ENCODE data around the gene EML2. TPM values are rescaled to one million over a fixed set of nuclear protein-coding genes. Genes with fewer than 3 reads are reported as not detected.

Gene EML2
- total and polyA plus RNA-seq, 10 of the 15 experiments (the other 5 are each of a cell fraction or from before 2014, with no cell fraction given), result 1.6 to 64.0 (median 27.5) TPM

DNA sequence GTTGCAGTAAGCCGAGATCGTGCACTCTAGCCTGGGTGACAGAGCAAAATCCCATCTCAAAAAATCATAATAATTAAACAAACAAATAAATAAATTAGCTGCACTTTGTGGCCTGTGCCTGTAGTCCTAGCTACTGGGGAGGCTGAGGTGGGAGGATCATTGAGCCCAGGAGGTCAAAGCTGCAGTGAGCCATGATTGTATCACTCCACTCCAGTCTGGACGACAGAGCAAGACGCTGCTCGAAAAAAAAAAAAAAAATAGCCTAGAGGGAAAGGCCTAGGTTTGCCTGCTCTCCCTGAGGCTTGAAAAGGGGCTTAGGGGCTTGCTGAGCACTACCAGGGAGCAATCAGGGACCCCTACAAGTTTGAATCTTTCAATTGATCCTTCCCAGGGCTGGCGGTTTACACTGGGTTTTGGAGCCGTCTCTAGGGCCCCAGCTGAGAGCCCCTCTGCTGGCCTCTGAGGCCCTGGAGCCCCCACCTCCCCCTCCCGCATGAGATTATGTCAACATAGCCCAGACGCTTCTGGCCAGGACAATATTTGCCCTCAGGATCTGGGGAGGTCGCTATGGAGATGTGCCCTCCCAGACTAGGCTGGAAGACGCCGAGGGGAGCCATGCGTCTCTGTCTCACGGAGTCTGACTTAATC is 18.4 kb upstream of the EML2 start:
- RAD21 ChIA-PET (ENCODE audit: unreplicated experiment), result no interaction called here
- BruUV-seq (replicated peaks), result no TSS peak
- TF ChIP-seq RAD51 (IDR thresholded peaks at IDR 0.05), result no peak
- no peak for TF ChIP-seq RFX5 (IDR thresholded peaks at IDR 0.05; ENCODE audit: low read depth, low read length)
- TF ChIP-seq, protein P1, sequence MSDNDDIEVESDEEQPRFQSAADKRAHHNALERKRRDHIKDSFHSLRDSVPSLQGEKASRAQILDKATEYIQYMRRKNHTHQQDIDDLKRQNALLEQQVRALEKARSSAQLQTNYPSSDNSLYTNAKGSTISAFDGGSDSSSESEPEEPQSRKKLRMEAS (IDR thresholded peaks at IDR 0.05; ENCODE audit: low read depth, low read length), result no peak
- no peak for TF ChIP-seq SMAD5 (IDR thresholded peaks at IDR 0.05; ENCODE audit: low read depth)
- no peak for TF ChIP-seq HCFC1 (IDR thresholded peaks at IDR 0.05; ENCODE audit: low read length)
- no peak for TF ChIP-seq EGR1 (IDR thresholded peaks at IDR 0.05; ENCODE audit: borderline replicate concordance in 1 of 2, low read depth in 2 of 2, low read length in 2 of 2)
- TF ChIP-seq, protein P2, sequence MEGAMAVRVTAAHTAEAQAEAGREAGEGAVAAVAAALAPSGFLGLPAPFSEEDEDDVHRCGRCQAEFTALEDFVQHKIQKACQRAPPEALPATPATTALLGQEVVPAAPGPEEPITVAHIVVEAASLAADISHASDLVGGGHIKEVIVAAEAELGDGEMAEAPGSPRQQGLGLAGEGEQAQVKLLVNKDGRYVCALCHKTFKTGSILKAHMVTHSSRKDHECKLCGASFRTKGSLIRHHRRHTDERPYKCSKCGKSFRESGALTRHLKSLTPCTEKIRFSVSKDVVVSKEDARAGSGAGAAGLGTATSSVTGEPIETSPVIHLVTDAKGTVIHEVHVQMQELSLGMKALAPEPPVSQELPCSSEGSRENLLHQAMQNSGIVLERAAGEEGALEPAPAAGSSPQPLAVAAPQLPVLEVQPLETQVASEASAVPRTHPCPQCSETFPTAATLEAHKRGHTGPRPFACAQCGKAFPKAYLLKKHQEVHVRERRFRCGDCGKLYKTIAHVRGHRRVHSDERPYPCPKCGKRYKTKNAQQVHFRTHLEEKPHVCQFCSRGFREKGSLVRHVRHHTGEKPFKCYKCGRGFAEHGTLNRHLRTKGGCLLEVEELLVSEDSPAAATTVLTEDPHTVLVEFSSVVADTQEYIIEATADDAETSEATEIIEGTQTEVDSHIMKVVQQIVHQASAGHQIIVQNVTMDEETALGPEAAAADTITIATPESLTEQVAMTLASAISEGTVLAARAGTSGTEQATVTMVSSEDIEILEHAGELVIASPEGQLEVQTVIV (IDR thresholded peaks at IDR 0.05; ENCODE audit: borderline replicate concordance, partially characterized antibody), result no peak
- no peak for TF ChIP-seq CREM (IDR thresholded peaks at IDR 0.05; ENCODE audit: low read depth)
- TF ChIP-seq, protein P3, sequence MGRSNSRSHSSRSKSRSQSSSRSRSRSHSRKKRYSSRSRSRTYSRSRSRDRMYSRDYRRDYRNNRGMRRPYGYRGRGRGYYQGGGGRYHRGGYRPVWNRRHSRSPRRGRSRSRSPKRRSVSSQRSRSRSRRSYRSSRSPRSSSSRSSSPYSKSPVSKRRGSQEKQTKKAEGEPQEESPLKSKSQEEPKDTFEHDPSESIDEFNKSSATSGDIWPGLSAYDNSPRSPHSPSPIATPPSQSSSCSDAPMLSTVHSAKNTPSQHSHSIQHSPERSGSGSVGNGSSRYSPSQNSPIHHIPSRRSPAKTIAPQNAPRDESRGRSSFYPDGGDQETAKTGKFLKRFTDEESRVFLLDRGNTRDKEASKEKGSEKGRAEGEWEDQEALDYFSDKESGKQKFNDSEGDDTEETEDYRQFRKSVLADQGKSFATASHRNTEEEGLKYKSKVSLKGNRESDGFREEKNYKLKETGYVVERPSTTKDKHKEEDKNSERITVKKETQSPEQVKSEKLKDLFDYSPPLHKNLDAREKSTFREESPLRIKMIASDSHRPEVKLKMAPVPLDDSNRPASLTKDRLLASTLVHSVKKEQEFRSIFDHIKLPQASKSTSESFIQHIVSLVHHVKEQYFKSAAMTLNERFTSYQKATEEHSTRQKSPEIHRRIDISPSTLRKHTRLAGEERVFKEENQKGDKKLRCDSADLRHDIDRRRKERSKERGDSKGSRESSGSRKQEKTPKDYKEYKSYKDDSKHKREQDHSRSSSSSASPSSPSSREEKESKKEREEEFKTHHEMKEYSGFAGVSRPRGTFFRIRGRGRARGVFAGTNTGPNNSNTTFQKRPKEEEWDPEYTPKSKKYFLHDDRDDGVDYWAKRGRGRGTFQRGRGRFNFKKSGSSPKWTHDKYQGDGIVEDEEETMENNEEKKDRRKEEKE (IDR thresholded peaks at IDR 0.05), result no peak
- POLR2A ChIA-PET, result interaction anchor here (0.6 kb wide), 1 partner anchor 217 kb away, joined by 6 read pairs; no protein-coding TSS in a partner anchor
- SMC1A ChIA-PET (ENCODE audit: uncharacterized antibody, unreplicated experiment), result no interaction called here
- Histone ChIP-seq H3K4me3 (no peak overlapping the region), H3K27ac (ENCODE audit: control insufficient read depth, insufficient read depth) (no peak overlapping the region), H4K20me1 (ENCODE audit: control insufficient read depth, insufficient read depth) (no peaks in the 10 kb centered on the region), H3K79me2 (ENCODE audit: control insufficient read depth, insufficient read depth, low read length) (no peaks in the 10 kb centered on the region), H3K36me3 (ENCODE audit: control insufficient read depth in 2 of 2, insufficient read depth in 2 of 2, low read length in 1 of 2) (no peaks in the 10 kb centered on the region), H3K9me3 (replicated peaks; ENCODE audit: control insufficient read depth, insufficient read depth, low read length) (no peaks in the 10 kb centered on the region), H3K9ac (ENCODE audit: control insufficient read depth, insufficient read depth, low read length) (no peak overlapping the region), H3K27me3 (replicated peaks in 1 of 2; ENCODE audit: control insufficient read depth in 2 of 2, insufficient read depth in 2 of 2, low read length in 1 of 2) (no peaks in the 10 kb centered on the region), H2AFZ (ENCODE audit: control insufficient read depth, low read depth, low read length) (no peak overlapping the region), H3K4me2 (ENCODE audit: control insufficient read depth, insufficient read depth) (no peak overlapping the region), H3K4me1 (ENCODE audit: control insufficient read depth, insufficient read depth, low read length) (no peaks in the 10 kb centered on the region)
- FAIRE-seq (no peak), ATAC-seq (no peak), DNase-seq (ENCODE audit: low read depth, low spot score) (no peak)
- 62% methylated on average over 11 of the region's 14 CpGs for WGBS (ENCODE audit: insufficient coverage, insufficient replicate concordance, low lambda C conversion rate, missing lambda C conversion rate)
- intact Hi-C loops (cut with micrococcal nuclease; ENCODE audit: unreplicated experiment) (no loop called here), in situ Hi-C loops (cut with MboI) (no loop called here)
- CTCF ChIA-PET, result no interaction called here

Data from GM12878 (cell line).